NOMO-1 (cell line): ENCODE measurements around the gene AFF3.
"Not testable (repeated sequence)": the region's sequence is repeated elsewhere in the genome, so short reads cannot be mapped to it uniquely, and the experiment has no call there.

Experiments used
- DNase-seq, 2 experiments: peaks; one replicate each; lab custom pipeline; 2025; ENCODE audit not compliant: unreplicated experiment in 2 of 2; lab: John Stamatoyannopoulos, UW

The AFF3 gene

GRCh38 chr2:99776906-99777646 is 365.3 kb downstream of the AFF3 start:
- no peak for DNase-seq

GRCh38 chr2:99776206-99776905 is 366.0 kb downstream of the AFF3 start:
- no peak for DNase-seq

GRCh38 chr2:99775585-99775984 is 366.8 kb downstream of the AFF3 start:
- DNase-seq: no peak

- not testable (repeated sequence) for DNase-seq
These were observed 368.7 kb downstream of the AFF3 start for GRCh38 chr2:99773642-99774041.

- DNase-seq: peak in 1 of 2 experiments; percentile 27
These were observed 369.6 kb downstream of the AFF3 start for GRCh38 chr2:99772591-99773331.

GRCh38 chr2:99771681-99772333 is 370.6 kb downstream of the AFF3 start:
- DNase-seq: peak; percentile 85 to 89

- no peak for DNase-seq
These were observed 371.5 kb downstream of the AFF3 start for GRCh38 chr2:99770876-99771275.

- DNase-seq: no peak
These were observed 376.6 kb downstream of the AFF3 start for GRCh38 chr2:99765731-99766318.

GRCh38 chr2:99763764-99764163 is 378.6 kb downstream of the AFF3 start:
- DNase-seq: no peak

GRCh38 chr2:99762714-99763113 is 379.7 kb downstream of the AFF3 start:
- DNase-seq: no peak

GRCh38 chr2:99757611-99758114 is 384.7 kb downstream of the AFF3 start:
- no peak for DNase-seq

GRCh38 chr2:99756059-99756458 is 386.3 kb downstream of the AFF3 start:
- peak; percentile 69 to 89 for DNase-seq

- peak in 1 of 2 experiments; percentile 6 for DNase-seq
These were observed 388.2 kb downstream of the AFF3 start for GRCh38 chr2:99754210-99754609.

GRCh38 chr2:99753505-99753904 is 388.9 kb downstream of the AFF3 start:
- DNase-seq: no peak

GRCh38 chr2:99748344-99748743 is 394.0 kb downstream of the AFF3 start:
- no peak for DNase-seq

- no peak for DNase-seq
These were observed 394.5 kb downstream of the AFF3 start for GRCh38 chr2:99747842-99748241.

- DNase-seq: no peak
These were observed 399.2 kb downstream of the AFF3 start for GRCh38 chr2:99743146-99743545.

GRCh38 chr2:99737537-99737936 is 404.9 kb downstream of the AFF3 start:
- DNase-seq: no peak

GRCh38 chr2:99735753-99736152 is 406.6 kb downstream of the AFF3 start:
- DNase-seq: no peak

GRCh38 chr2:99735314-99735713 is 407.1 kb downstream of the AFF3 start:
- not testable (repeated sequence) for DNase-seq
